T-cell (primary cell): ENCODE measurements around the gene HSF5. TPM values are rescaled to one million over a fixed set of nuclear protein-coding genes. Genes with fewer than 3 reads are reported as not detected.

Experiments
- ATAC-seq, 4 experiments: fragments of 200-7000 bp in 3 of 4; fragments of 150-1000 bp in 1 of 4; cut with Tn5 transposase; replicated peaks in 1 of 4; 1 replicate in 3 of 4; 2 replicates in 1 of 4; pipeline ENCODE4 v1.10.0; 2021; ENCODE audit warnings: moderate library complexity in 3 of 4, mild to moderate bottlenecking in 2 of 4, moderate number of reproducible peaks in 1 of 4
- CTCF ChIA-PET, 2 donors: fragments of 300-600 bp; sonication (Branson Sonifier 250); formaldehyde crosslinking; loops; one replicate each; lab custom pipeline; 2022; ENCODE audit warnings: antibody characterized with exemption in 2 of 2; lab: Charles Lee
- POLR2A ChIA-PET, 2 donors: fragments of 300-600 bp; sonication (Branson Sonifier 250); formaldehyde crosslinking; loops; one replicate each; lab custom pipeline; 2022; ENCODE audit warnings: antibody characterized with exemption in 2 of 2; lab: Charles Lee
- DNase-seq, 35 experiments: peaks; one replicate each; pipeline versions ENCODE4 v3.0.0 to v3.0.0-alpha.2; 2013 to 2023
- H3K27ac ChIP-seq: one replicate; pipeline ENCODE4 v1.5.1; 2013; ENCODE audit warnings: low read length
- H3K27me3 ChIP-seq, 2 experiments: replicated peaks in 1 of 2; 1 replicate in 1 of 2; 2 replicates in 1 of 2; pipeline versions ENCODE4 v1.6.1 to v1.7.0; 2013; ENCODE audit warnings: low read length in 1 of 2, mixed read lengths in 1 of 2; ENCODE audit not compliant: control insufficient read depth in 2 of 2, insufficient read depth in 2 of 2; ENCODE audit errors: extremely low read depth in 1 of 2
- H3K36me3 ChIP-seq, 2 donors: 1 replicate in 1 of 2; 2 replicates in 1 of 2; pipeline versions ENCODE4 v1.6.1 to v1.7.0; 2013; ENCODE audit warnings: low read length in 1 of 2; ENCODE audit not compliant: control insufficient read depth in 2 of 2, insufficient read depth in 1 of 2; ENCODE audit errors: extremely low read depth in 1 of 2
- H3K4me1 ChIP-seq, 2 experiments: 1 replicate in 1 of 2; 2 replicates in 1 of 2; pipeline versions ENCODE4 v1.6.1 to v1.7.0; 2013; ENCODE audit warnings: low read length in 2 of 2, mixed read lengths in 1 of 2; ENCODE audit not compliant: insufficient read depth in 2 of 2, control insufficient read depth in 1 of 2; ENCODE audit errors: extremely low read depth in 1 of 2
- H3K4me3 ChIP-seq, 2 donors: 1 replicate in 1 of 2; 2 replicates in 1 of 2; pipeline versions ENCODE4 v1.5.1 to v1.7.0; 2013; ENCODE audit warnings: mild to moderate bottlenecking in 2 of 2, low read length in 1 of 2, moderate library complexity in 1 of 2; ENCODE audit not compliant: control insufficient read depth in 1 of 2; ENCODE audit errors: extremely low read depth in 1 of 2
- H3K9me3 ChIP-seq: 2 replicates; pipeline ENCODE4 v1.7.0; 2013
- H3K27ac Mint-ChIP-seq, 2 donors: one replicate each; pipeline ENCODE4 v1.8.0; 2020 to 2021; ENCODE audit warnings: mild to moderate bottlenecking in 2 of 2, mixed read lengths in 2 of 2
- H3K27me3 Mint-ChIP-seq, 2 donors: one replicate each; pipeline ENCODE4 v1.8.0; 2021 to 2022; ENCODE audit warnings: mixed read lengths in 2 of 2
- H3K36me3 Mint-ChIP-seq: one replicate; pipeline ENCODE4 v1.8.0; 2021; ENCODE audit warnings: mixed read lengths
- H3K4me1 Mint-ChIP-seq, 3 donors: one replicate each; pipeline ENCODE4 v1.8.0; 2020 to 2022; ENCODE audit warnings: mixed read lengths in 3 of 3, mild to moderate bottlenecking in 1 of 3
- H3K4me3 Mint-ChIP-seq, 3 donors: one replicate each; pipeline ENCODE4 v1.8.0; 2020 to 2022; ENCODE audit warnings: mild to moderate bottlenecking in 3 of 3, mixed read lengths in 3 of 3, moderate library complexity in 3 of 3
- H3K9me3 Mint-ChIP-seq, 3 donors: one replicate each; pipeline ENCODE4 v1.8.0; 2020 to 2022; ENCODE audit warnings: mixed read lengths in 3 of 3
- WGBS: methylation state at CpG from one replicate; pipeline ENCODE4 v1.1.5; 2013; ENCODE audit warnings: missing lambda C conversion rate; ENCODE audit not compliant: insufficient coverage; 5-methylcytosine and 5-hydroxymethylcytosine counted together
- total RNA-seq, 35 experiments: library from RNA in 6 of 35; stranded (reverse) in 6 of 35; fragments of 120-200 nt in 1 of 35; gene quantifications; one replicate each; pipeline versions ENCODE4 v1.2.1 to v1.2.4 and lab custom pipeline; 2013 to 2026

The HSF5 gene
- total RNA-seq, 5 donors from 2014 or later (not counting 1 experiment from before 2014, with no cell fraction given), result 1.7 to 2.8 (median 2.5) TPM

GRCh38 chr17:58468944-58469343 is 19.3 kb downstream of the HSF5 start:
- ATAC-seq (no peak), DNase-seq (no peak)
- H3K4me3 ChIP-seq, result no peak overlapping the region
- no peak overlapping the region for H3K27ac ChIP-seq
- ChIA-PET POLR2A (interaction anchor here in 1 of 2 donors (0.5 to 0.6 kb wide), 2 partner anchors 54 to 498 kb away, joined by 4 to 5 read pairs; no protein-coding TSS in a partner anchor), CTCF (interaction anchor here (0.6 to 0.7 kb wide), 4 partner anchors 142 to 1923 kb away, joined by 3 to 5 read pairs (median 5); partner anchors contain the start of gene USP32 (in 1 of the 2))
- 83% methylated on average over 1 of the region's 3 CpGs for WGBS
- no peaks in the 10 kb centered on the region for H3K9me3 Mint-ChIP-seq
- H3K9me3 ChIP-seq, result no peaks in the 10 kb centered on the region
- H3K36me3 ChIP-seq, result no peaks in the 10 kb centered on the region
- no peak overlapping the region for H3K4me3 Mint-ChIP-seq
- no peaks in the 10 kb centered on the region for H3K4me1 ChIP-seq
- no peaks in the 10 kb centered on the region for H3K4me1 Mint-ChIP-seq
- H3K27me3 Mint-ChIP-seq, result no peaks in the 10 kb centered on the region
- no peaks in the 10 kb centered on the region for H3K36me3 Mint-ChIP-seq
- no peak overlapping the region for H3K27ac Mint-ChIP-seq
- no peaks in the 10 kb centered on the region for H3K27me3 ChIP-seq

GRCh38 chr17:58455491-58455890 is 32.7 kb downstream of the HSF5 start:
- Mint-ChIP-seq H3K36me3 (peaks cover 33% of the 10 kb centered on the region), H3K9me3 (no peaks in the 10 kb centered on the region), H3K27me3 (no peaks in the 10 kb centered on the region), H3K4me3 (no peak overlapping the region), H3K27ac (no peak overlapping the region), H3K4me1 (no peaks in the 10 kb centered on the region)
- no peak for DNase-seq
- ATAC-seq, result no peak
- ChIA-PET CTCF (no interaction called here), POLR2A (no interaction called here)
- Histone ChIP-seq H3K4me3 (no peak overlapping the region), H3K4me1 (no peaks in the 10 kb centered on the region), H3K27ac (no peak overlapping the region), H3K27me3 (no peaks in the 10 kb centered on the region), H3K36me3 (peaks cover 0 to 2% of the 10 kb centered on the region in 2 donors), H3K9me3 (no peaks in the 10 kb centered on the region)

- H3K4me1 Mint-ChIP-seq, result no peaks in the 10 kb centered on the region
- ChIA-PET CTCF (no interaction called here), POLR2A (no interaction called here)
- no peak overlapping the region for H3K27ac Mint-ChIP-seq
- 100% methylated on average over 1 of the region's 1 CpG for WGBS
- Histone ChIP-seq H3K27me3 (no peaks in the 10 kb centered on the region), H3K4me3 (no peak overlapping the region), H3K27ac (no peak overlapping the region), H3K9me3 (no peaks in the 10 kb centered on the region), H3K4me1 (no peaks in the 10 kb centered on the region), H3K36me3 (peaks cover 0 to 2% of the 10 kb centered on the region in 2 donors)
- no peaks in the 10 kb centered on the region for H3K9me3 Mint-ChIP-seq
- no peak for DNase-seq
- no peaks in the 10 kb centered on the region for H3K27me3 Mint-ChIP-seq
- ATAC-seq, result no peak
- peaks cover 29% of the 10 kb centered on the region for H3K36me3 Mint-ChIP-seq
- no peak overlapping the region for H3K4me3 Mint-ChIP-seq
These were observed 35.5 kb downstream of the HSF5 start for GRCh38 chr17:58452738-58453137.

DNA sequence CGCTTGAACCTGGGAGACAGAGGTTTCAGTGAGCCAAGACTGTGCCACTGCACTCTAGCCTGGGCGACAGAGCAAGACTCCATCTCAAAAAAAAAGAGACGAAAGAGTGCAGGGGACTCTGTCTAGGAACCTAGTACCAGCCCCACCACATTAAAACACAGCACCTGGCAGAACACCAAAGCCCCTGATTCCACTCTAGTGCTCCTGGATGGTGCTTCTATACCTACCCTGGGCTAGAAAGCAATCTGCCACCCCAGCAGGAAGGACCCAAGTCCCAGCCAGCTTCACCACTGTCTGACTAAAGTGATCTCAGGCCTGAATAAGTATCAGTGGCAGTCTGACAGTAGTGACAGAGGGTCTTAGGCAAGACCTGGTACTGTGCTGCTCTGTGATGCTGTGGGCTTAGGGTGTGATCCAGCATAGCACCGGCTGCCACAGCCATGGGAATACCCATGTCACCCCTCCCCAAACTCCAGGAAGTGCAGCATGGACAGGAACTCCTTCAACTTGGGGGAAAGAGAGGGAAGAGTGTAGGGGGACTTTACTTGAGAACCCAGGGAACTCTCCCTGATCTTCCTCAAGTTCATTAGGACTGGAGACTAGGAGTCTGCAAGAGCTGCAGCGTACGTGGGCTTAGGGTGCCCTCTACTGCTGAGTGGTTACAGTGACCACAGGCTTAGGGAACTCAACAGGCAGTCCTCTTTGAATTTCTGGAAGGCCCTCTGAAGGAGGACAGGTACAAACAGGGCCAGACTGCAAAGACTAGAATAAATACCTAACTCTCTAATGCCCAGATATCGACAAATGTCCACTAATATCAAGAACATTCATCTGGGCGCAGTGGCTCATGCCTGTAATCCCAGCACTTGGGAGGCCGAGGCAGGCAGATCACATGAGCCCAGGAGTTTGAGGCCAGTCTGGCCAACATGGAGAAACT is 40.9 kb downstream of the HSF5 start:
- Histone ChIP-seq H3K27me3 (no peaks in the 10 kb centered on the region), H3K27ac (no peak overlapping the region), H3K9me3 (no peaks in the 10 kb centered on the region), H3K36me3 (no peaks in the 10 kb centered on the region), H3K4me1 (no peaks in the 10 kb centered on the region), H3K4me3 (no peak overlapping the region)
- ATAC-seq, result peak in 3 of 4 experiments; percentile 61 to 69 (median 68)
- H3K4me3 Mint-ChIP-seq, result no peak overlapping the region
- DNase-seq, result peak; percentile 2 to 76 (median 45)
- no peaks in the 10 kb centered on the region for H3K9me3 Mint-ChIP-seq
- H3K4me1 Mint-ChIP-seq, result peaks cover 5 to 7% (median 5%) of the 10 kb centered on the region in 3 donors
- CTCF ChIA-PET, result interaction anchor here in 1 of 2 donors (1.8 kb wide), 1 partner anchor 130 kb away, joined by 5 read pairs; no protein-coding TSS in a partner anchor
- POLR2A ChIA-PET, result no interaction called here
- peaks cover 19% of the 10 kb centered on the region for H3K36me3 Mint-ChIP-seq
- H3K27me3 Mint-ChIP-seq, result no peaks in the 10 kb centered on the region
- H3K27ac Mint-ChIP-seq, result no peak overlapping the region
- 82% methylated on average over 4 of the region's 9 CpGs for WGBS

DNA sequence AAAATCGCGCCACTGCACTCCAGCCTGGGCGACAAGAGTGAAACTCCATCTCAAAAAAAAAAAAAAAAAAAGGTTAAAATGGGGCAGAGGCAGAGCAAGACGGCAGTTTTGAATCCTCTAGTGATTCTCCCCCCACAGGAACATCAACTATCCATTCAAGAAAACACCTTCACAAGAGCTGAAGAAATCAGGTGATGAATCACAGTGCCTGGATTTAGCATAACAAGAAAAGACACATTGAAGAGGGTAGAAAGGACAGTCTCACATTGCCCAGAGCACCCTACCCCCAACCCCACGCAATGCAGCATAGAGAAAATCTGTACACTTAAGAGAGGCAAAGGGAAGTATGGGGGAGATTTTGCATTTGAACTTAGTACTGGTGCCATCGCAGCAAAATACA is 42.1 kb downstream of the HSF5 start:
- 86% methylated on average over 1 of the region's 6 CpGs for WGBS
- H3K4me1 Mint-ChIP-seq, result peaks cover 5 to 7% (median 5%) of the 10 kb centered on the region in 3 donors
- no peaks in the 10 kb centered on the region for H3K9me3 Mint-ChIP-seq
- no peak overlapping the region for H3K4me3 Mint-ChIP-seq
- ATAC-seq (no peak), DNase-seq (no peak)
- Histone ChIP-seq H3K4me3 (no peak overlapping the region), H3K27ac (no peak overlapping the region), H3K27me3 (no peaks in the 10 kb centered on the region), H3K36me3 (no peaks in the 10 kb centered on the region), H3K9me3 (no peaks in the 10 kb centered on the region), H3K4me1 (no peaks in the 10 kb centered on the region)
- no peaks in the 10 kb centered on the region for H3K27me3 Mint-ChIP-seq
- peaks cover 15% of the 10 kb centered on the region for H3K36me3 Mint-ChIP-seq
- POLR2A ChIA-PET, result no interaction called here
- H3K27ac Mint-ChIP-seq, result no peak overlapping the region
- CTCF ChIA-PET, result interaction anchor here in 1 of 2 donors (1.1 kb wide), 1 partner anchor 12 kb away, joined by 3 read pairs; no protein-coding TSS in a partner anchor

GRCh38 chr17:58436805-58437239 is 51.4 kb downstream of the HSF5 start:
- Histone ChIP-seq H3K4me1 (no peaks in the 10 kb centered on the region), H3K9me3 (no peaks in the 10 kb centered on the region), H3K27me3 (no peaks in the 10 kb centered on the region), H3K36me3 (no peaks in the 10 kb centered on the region), H3K27ac (no peak overlapping the region), H3K4me3 (no peak overlapping the region)
- ChIA-PET CTCF (no interaction called here), POLR2A (no interaction called here)
- Mint-ChIP-seq H3K36me3 (peaks cover 22% of the 10 kb centered on the region), H3K9me3 (no peaks in the 10 kb centered on the region), H3K27me3 (no peaks in the 10 kb centered on the region), H3K27ac (no peak overlapping the region), H3K4me1 (no peaks in the 10 kb centered on the region), H3K4me3 (no peak overlapping the region)
- no peak for ATAC-seq
- no peak for DNase-seq
- no CpG with 5 or more reads among the region's 5 CpGs for WGBS
